GM18526 (cell line): ENCODE data around the gene OTOP3.

Experiments used
- POLR2A ChIP-seq: IDR thresholded peaks from 3 replicates; pipeline ENCODE4 v1.6.1; 2011; ENCODE audit not compliant: insufficient read length; ENCODE audit errors: extremely low read depth

Gene OTOP3, protein sequence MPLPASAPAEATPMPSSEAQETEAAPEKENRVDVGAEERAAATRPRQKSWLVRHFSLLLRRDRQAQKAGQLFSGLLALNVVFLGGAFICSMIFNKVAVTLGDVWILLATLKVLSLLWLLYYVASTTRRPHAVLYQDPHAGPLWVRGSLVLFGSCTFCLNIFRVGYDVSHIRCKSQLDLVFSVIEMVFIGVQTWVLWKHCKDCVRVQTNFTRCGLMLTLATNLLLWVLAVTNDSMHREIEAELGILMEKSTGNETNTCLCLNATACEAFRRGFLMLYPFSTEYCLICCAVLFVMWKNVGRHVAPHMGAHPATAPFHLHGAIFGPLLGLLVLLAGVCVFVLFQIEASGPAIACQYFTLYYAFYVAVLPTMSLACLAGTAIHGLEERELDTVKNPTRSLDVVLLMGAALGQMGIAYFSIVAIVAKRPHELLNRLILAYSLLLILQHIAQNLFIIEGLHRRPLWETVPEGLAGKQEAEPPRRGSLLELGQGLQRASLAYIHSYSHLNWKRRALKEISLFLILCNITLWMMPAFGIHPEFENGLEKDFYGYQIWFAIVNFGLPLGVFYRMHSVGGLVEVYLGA

DNA sequence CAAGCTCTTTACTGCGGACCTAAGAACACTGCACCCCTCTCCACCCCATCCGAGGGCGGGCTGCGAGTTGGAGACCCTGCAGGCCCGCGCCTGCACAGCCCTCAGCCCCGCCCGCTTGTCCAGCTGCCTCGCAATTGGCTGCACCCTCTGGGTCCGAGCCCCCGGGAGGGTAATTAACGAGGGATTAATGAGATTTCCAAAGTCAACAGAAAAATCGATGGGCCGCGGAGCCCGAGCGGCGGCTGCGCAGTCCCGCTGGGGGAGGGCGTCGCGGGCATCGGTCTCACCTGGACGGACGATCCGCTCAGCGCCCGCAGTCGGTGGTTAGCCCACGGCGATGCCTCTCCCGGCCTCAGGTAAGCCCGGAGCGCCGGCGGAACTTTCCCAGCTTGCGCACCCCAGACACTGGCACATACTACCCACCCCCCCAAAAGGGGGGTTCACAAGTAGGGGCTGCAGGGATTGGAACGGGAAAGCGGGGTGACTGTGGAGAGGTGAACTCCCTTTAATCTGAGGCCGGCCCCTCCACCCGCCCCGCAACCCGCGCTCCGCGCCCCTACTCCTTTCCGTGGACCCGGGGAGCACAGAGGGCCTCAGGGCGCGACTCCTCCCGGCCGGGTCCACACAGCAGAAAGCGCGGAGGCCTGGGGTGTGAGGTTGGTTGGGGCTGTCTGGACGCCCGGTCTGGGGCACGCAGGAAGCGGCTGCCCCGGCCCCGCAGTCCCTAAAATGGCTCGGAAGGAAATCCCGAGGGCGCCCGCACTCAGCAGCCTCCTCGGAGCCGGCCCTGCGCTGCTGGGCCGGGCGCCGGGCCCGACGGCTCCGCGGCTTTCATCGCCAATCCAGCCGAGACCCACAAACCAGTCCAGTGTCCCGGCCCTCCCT lies at the start of gene OTOP3:
Gene OTOP3, plus strand, starts transcription at position 314 of the 885 bp plus-strand sequence. Its CDS starts 24 bp downstream, at position 338.
- TF ChIP-seq POLR2A = no peak

DNA sequence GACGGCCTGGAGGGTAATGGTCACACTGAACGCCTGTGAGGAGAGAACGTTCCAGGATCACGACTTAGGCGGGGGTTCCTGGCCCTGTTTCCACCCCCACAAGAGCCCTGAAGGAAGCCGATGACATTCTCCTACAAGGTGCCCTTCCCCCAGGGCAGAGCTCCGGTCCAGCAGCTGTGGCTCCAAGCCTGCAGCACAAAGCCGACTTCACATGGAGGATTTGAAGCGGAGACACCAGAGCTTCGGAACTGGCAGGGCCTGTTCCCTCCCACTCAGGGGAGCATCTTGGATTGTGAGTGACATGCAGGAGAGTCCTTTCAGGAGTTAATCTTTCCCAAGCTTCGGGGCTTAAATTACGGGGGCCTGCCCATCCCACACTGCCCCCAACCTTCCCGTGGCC lies 47.2 kb upstream of the OTOP3 start:
- TF ChIP-seq POLR2A = no peak

DNA sequence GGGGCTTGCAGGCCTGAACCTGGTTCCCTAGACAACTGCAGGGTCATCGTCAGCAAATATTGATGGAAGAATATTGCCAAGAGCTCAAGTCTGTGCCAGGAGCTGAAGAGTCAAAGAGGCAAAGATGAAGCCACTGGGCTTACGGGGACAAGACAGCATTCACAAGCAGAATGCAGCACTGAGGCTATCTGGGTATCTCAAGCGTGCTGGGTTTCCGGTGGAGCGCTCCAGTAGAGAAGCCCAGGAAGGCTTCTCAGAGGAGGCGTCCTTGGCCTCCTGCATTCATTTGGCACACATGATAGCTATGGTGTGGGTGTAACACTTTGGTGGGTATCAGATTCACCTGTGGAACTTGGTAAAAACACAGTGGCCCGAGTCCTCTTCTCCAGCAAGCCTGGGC lies 45.1 kb upstream of the OTOP3 start:
- TF ChIP-seq POLR2A = no peak

DNA sequence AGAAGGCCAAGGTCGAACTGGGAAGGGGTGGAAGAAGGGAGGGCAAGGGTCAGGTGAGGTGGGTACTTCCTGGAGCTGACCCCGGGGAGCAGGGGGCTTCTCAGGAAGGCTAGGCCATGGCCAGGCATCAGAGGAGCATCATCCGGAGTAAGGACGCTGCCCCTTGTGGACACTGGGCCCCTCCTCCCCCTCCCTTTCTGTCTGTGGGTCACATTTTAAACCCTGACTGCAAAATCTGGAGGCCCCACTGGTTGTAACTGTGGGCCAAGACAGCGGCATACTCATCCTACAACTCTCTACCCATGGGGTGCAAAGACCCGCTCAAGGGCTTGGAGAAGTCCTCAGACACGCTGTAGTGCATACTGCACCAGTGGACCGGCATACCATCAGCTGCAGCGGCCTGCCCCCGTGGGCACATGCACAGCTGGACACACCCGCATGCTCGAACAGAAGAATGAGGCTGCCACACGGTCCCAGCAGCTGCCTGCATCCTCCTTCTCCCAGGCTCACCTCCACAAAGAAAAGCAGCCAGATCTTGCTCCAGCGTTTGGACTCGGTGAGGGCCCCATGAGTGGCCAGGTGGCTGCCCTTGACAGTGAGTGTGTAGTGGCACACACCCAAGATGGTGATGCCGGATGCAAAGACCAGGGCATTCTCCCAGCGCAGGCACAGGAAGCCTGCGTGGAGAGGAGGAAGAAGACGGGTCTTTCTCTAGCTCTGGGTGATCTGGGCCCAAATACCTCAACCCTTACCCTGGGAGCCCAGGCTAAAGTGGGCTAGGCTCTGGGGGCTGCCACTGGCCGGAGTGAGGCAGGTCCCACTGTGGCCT lies 43.5 kb upstream of the OTOP3 start:
- TF ChIP-seq POLR2A = no peak

DNA sequence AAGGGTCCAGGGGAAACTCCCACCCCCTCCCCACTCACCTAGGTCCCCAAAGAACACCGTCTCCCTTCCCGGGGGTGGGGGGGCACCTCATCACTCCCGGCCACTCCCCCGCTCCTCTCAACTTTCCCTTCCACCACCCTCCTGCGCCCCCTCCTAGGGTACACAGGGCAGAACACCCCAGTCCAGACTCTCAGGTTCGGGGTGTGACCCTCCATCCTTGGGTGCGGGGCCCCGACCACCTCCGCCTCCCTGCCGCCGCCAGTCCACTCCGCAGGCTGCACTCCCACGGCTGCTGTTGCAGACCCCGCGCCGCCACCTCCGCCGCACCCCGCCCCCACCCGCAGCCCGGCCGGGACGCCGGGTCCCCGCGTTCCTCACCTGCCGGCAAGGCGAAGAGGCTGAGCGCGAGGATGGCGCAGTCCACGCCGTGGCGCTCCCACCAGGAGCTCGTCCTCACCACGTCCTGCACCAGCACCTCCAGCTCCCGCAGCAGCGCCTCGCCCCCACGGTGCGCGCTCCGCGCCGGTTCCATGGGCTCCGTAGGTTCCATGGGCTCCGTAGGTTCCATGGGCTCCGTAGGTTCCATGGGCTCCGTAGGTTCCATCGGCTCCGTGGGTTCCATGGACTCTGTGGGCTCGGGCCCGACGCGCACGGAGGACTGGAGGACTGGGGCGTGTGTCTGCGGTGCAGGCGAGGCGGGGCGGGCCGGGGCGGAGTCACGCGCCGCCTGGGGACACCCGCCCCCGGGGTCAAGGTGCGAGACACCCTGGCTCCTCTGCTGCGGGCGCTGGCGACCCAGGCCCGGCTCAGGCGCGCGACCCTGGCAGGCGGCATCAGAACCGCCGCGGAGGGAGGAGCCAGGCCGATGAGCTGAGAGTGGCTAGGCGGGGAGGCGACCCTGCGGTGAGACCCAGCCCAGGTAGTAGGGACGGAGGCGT lies 42.5 kb upstream of the OTOP3 start, which contains the start of gene FADS6:
Gene FADS6, minus strand, starts transcription at position 660 of the 938 bp plus-strand sequence. Its CDS starts 38 bp downstream, at position 622.
- no peak for TF ChIP-seq POLR2A

DNA sequence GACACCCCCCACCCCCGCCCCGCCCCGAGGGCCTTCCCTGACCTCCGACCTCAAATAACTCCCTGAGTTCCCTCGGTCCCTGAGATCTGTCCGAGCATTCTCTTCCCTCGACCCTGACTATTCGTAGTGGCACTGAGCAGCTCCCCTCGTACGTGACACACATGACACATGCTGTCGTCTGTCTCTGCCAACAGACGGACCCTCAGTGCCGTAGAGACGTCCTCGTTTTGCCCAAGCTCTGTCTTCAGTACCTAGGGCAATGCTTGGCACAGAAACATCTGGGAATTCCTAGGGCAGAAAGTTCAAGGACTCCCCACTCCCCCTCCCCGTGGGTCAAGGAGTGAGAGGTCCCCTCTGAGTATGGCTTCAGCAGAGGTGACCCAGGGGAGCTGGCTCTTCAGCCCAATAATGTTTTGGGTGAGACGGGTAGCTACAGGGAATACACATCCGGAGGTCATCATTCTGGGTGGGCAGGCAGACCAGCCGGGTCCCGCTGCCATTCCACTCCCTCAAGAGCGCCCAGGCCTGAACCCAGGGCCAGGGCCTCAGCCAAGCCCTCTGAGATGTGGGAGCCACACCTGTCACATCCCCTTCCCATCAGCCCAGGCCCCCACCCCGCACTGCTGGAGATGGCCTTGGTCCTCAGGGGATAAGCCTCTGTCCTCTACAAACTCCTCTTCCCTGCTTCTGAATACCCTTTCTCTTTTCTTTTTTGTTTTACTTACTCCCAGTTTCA lies 41.6 kb upstream of the OTOP3 start:
- TF ChIP-seq POLR2A = no peak

DNA sequence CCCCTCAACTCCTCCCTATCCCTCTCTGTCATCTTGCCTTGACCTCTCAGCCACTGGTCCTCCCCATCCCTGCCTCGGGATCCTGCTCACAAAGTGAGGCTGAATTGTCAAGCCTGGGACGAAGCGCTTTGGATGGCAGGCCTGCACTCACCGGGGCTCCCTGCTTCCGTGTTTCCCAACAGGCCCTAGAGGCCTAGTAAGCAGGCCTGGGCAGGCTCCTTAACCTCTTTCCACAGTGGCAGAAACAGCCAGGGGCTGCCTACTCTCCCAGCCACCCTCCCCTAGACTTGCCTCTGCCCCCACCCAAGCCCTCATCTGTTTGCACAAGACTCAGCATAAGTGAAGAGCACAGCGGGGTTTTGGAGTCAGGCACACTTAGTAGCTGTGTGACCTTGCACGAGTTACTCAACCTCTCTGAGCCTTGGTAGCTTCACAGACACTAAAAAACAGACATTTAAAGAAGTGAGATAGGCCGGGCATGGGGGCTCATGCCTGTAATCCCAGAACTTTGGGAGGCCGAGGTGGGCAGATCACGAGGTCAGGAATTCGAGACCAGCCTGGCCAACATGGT lies 37.2 kb upstream of the OTOP3 start:
- TF ChIP-seq POLR2A = no peak

DNA sequence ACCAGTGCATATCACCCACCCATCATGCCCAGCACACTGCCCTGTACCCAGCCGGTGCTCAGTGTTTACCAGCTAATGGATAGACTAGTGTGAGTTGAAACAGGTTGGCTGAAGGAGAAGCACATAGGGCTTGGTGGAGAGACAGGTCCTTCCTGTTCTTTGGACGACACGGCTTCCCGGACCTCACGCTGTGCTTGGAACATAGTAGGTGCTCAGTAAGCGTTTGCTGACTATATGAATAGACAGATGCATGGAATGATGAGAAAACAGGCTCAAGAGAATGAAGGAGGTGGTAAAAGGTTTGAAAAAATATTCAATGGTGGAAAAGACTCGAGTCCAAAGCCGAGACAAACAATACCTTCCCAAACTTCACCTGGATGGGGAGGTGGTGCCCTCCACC lies 35.5 kb upstream of the OTOP3 start:
- no peak for TF ChIP-seq POLR2A

DNA sequence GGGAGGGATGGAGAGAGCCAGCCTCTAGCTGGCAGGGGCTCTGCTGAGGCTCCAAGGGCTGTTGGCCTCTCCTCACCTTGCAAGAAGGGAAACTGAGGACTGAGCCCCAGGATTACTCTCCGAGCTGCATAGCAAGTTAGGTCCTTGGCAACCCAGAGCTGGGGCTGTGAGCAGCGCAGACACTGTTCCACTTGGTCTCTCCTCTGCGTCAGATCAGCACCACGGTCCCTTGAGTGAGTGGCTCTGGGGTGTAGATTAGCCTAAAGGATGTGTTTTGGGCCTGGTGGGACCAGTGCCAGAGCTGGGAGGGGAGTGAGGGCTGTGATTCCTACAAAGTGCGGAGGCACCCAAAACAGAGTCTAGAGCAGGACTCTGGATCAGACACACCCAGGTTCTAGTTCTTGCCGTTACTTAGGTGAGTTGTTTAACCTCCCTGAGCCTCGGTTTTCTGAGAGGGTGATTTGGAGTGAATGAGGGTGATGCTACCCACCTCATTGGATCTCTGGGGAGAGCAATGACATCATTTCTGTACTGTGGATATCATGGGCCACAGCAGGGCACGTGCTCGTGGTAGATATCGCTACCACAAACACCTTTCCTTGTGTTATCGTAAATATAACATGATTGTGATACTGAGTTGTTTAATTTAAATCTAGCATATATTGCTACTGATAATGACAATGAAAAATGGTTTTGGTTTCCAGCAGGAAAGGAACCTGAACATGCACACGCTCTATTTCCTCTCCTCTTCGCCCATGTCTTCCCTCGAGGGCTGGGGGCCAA lies 34.2 kb upstream of the OTOP3 start:
- TF ChIP-seq POLR2A = no peak

DNA sequence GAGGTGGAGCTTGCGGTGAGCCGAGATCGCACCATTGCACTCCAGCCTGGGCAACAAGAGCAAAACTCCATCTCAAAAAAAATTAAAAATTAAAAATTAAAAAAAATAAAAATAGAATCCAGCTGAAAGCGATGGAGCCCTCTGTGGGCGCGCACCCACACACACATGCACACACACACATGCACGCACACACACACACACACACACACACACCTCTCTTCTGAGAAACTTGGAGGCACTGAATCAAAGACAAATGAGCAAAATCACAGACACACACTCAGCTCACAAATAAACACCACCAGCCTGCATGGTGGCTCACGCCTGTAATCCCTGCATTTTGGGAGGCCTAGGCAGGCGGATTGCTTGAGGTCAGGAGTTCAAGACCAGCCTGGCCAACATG lies 32.7 kb upstream of the OTOP3 start:
- no peak for TF ChIP-seq POLR2A

DNA sequence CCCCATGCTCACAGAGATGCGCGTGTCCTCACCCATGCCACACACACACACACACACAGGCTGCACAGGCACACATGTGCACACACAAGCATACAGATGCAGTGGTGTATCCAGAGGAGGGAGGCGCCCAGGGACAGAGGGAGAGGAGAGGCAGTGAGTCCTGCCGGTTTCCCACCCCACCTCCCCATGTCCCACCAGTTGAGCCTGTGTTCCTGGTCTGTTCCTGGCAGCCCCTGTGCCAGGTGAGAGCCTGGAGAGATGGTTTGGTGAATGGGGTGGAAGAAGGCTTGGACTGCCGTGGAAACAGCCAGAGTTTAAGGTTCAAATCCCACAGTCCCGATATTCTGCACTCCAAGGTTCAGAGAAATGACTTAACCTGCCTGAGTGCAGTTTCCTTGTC lies 32.0 kb upstream of the OTOP3 start:
- no peak for TF ChIP-seq POLR2A

DNA sequence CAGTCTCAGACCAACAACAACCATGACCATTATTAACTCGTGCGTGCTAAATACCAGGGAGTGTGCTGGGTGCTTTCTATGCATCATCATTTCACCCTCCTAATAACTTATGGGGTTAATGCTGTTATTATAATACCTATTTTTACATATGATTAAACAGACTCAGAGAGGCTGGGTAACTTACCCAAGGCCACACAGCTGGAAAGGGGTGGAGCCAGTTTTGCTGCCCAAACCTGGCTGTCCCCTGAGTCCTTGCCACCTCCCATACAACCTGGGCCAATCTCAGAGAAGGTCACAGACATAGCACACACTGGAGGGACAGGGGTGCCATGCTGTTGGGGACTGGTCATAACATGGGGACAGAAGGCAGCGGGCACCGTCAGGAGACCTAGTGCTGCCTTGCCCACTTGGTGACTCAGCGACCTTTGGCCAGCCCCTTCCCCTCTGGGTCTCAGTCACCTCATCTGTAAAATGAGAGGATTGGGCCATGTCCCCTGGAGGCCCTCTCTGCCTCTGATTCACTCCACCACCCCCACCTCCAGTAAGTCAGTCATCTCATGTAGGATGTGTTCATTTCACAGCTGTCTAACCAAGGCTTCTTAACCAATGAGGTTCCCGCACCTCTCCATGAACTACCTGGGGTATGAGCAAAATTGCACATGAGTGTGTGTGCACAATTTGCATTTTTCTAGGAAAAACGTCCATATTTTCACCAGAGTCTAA lies 30.9 kb upstream of the OTOP3 start:
- no peak for TF ChIP-seq POLR2A

DNA sequence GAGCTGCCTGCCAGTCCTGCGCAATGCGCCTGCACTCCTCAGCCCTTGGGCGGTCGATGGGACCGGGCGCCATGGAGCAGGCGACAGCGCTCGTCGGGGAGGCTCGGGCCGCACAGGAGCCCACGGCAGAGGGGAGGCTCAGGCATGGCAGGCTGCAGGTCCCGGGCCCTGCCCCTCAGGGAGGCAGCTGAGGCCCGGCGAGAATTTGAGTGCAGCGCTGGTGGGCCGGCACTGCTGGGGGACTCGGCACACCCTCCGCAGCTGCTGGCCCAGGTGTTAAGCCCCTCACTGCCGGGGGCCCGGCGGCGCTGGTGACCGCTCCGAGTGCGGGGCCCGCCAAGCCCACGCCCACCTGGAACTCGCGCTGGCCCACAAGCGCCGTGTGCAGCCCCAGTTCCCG lies 28.7 kb upstream of the OTOP3 start:
- no peak for TF ChIP-seq POLR2A
